Measurements from ENCODE around the gene SWAP70. TPM values are rescaled to one million over a fixed set of nuclear protein-coding genes. Genes with fewer than 3 reads are reported as not detected.
A peak's percentile ranks its signal among the peaks of the same experiment; 100 is the strongest.

SWAP70 gene
- 10 to 100 TPM; 11.5 to 65.6 (median 41.5) TPM for total RNA-seq

- DNase-seq = peak; percentile 91 to 94
- Histone ChIP-seq H3K4me3 (peak within 1 kb of the TSS; percentile 76 to 97), H3K4me1 (no peaks in the 10 kb centered on the region), H3K36me3 (no peaks in the 10 kb centered on the region), H3K27me3 (no peaks in the 10 kb centered on the region), H3K9me3 (no peaks in the 10 kb centered on the region), H3K27ac (peak within 1 kb of the TSS; percentile 95 to 99)
- intact Hi-C loops (cut with DNase I; ENCODE audit: low total_unique reads) = no loop called here
- TF ChIP-seq POLR2A (IDR thresholded peaks at IDR 0.05) = peak; percentile 65 to 87
- TF ChIP-seq CTCF (IDR thresholded peaks at IDR 0.05) = peak; percentile 42 to 87 (median 66)
These were observed at the start of gene SWAP70 for GRCh38 chr11:9663699-9664275. TSS of gene SWAP70 (plus strand) at chr11:9664077. CDS start at chr11:9664180, 103 bp downstream.

GRCh38 chr11:9615031-9615451 lies 48.8 kb upstream of the SWAP70 start:
- no peak for DNase-seq
- no peaks in the 10 kb centered on the region for H3K27me3 ChIP-seq
- no peaks in the 10 kb centered on the region for H3K36me3 ChIP-seq
- peak overlapping the region; percentile 97 to 100 for H3K27ac ChIP-seq
- H3K9me3 ChIP-seq = no peaks in the 10 kb centered on the region
- no peak for TF ChIP-seq POLR2A (IDR thresholded peaks at IDR 0.05)
- H3K4me1 ChIP-seq = no peaks in the 10 kb centered on the region
- intact Hi-C loops (cut with DNase I; ENCODE audit: low total_unique reads) = no loop called here
- no peak overlapping the region for H3K4me3 ChIP-seq

GRCh38 chr11:9616042-9616675 lies 47.7 kb upstream of the SWAP70 start:
- intact Hi-C loops (cut with DNase I; ENCODE audit: low total_unique reads) = no loop called here
- H3K27ac ChIP-seq = peak overlapping the region; percentile 74 to 100
- no peaks in the 10 kb centered on the region for H3K4me1 ChIP-seq
- no peak overlapping the region for H3K4me3 ChIP-seq
- H3K36me3 ChIP-seq = no peaks in the 10 kb centered on the region
- H3K9me3 ChIP-seq = no peaks in the 10 kb centered on the region
- TF ChIP-seq CTCF (IDR thresholded peaks at IDR 0.05) = no peak
- TF ChIP-seq POLR2A (IDR thresholded peaks at IDR 0.05) = no peak
- DNase-seq = no peak
- no peaks in the 10 kb centered on the region for H3K27me3 ChIP-seq

GRCh38 chr11:9616858-9617257 lies 47.0 kb upstream of the SWAP70 start:
- H3K27me3 ChIP-seq = no peaks in the 10 kb centered on the region
- intact Hi-C loops (cut with DNase I; ENCODE audit: low total_unique reads) = no loop called here
- DNase-seq = no peak
- H3K36me3 ChIP-seq = no peaks in the 10 kb centered on the region
- peak overlapping the region; percentile 74 to 100 for H3K27ac ChIP-seq
- H3K4me3 ChIP-seq = no peak overlapping the region
- TF ChIP-seq CTCF (IDR thresholded peaks at IDR 0.05) = no peak
- TF ChIP-seq POLR2A (IDR thresholded peaks at IDR 0.05) = no peak
- H3K9me3 ChIP-seq = no peaks in the 10 kb centered on the region
- H3K4me1 ChIP-seq = no peaks in the 10 kb centered on the region

GRCh38 chr11:9617940-9618339 lies 45.9 kb upstream of the SWAP70 start:
- H3K4me1 ChIP-seq = no peaks in the 10 kb centered on the region
- H3K9me3 ChIP-seq = no peaks in the 10 kb centered on the region
- DNase-seq = peak in 1 of 2 donors; percentile 40
- TF ChIP-seq POLR2A (IDR thresholded peaks at IDR 0.05) (no peak), CTCF (IDR thresholded peaks at IDR 0.05) (no peak)
- H3K27me3 ChIP-seq = no peaks in the 10 kb centered on the region
- H3K36me3 ChIP-seq = no peaks in the 10 kb centered on the region
- H3K27ac ChIP-seq = peak overlapping the region; percentile 74 to 100
- intact Hi-C loops (cut with DNase I; ENCODE audit: low total_unique reads) = no loop called here
- no peak overlapping the region for H3K4me3 ChIP-seq
